ENCODE data around the gene TTYH1. TPM values are rescaled to one million over a fixed set of nuclear protein-coding genes. Genes with fewer than 3 reads are reported as not detected.
"Not testable (repeated sequence)": the region's sequence is repeated elsewhere in the genome, so short reads cannot be mapped to it uniquely, and the experiment has no call there.

Gene TTYH1
- total and polyA plus RNA-seq, 2 of the 4 experiments (the other 2 are of a cell fraction) = not detected

- WGBS, 2 experiments (ENCODE audit: extremely low coverage in 2 of 2, insufficient read length in 1 of 2) = 60% methylated on average over 1 of the region's 5 CpGs; no CpG with 5 or more reads in 1 of the 2 experiments
- H4K20me1 ChIP-seq (ENCODE audit: insufficient read depth, low read length); intact Hi-C loops (cut with micrococcal nuclease); H3K4me3 ChIP-seq (ENCODE audit: insufficient read depth, low read depth, low read length); H2AFZ ChIP-seq (replicated peaks; ENCODE audit: low read length, poor library complexity); in situ Hi-C loops (cut with MboI; ENCODE audit: low sequenced_read_pairs); H3K36me3 ChIP-seq (ENCODE audit: control insufficient read depth, insufficient read depth, low read length); H3K4me2 ChIP-seq (ENCODE audit: low read depth, low read length); H2AK5ac ChIP-seq (ENCODE audit: low read depth, low read length); H2AK9ac ChIP-seq (replicated peaks; ENCODE audit: low read depth, low read length, poor library complexity); H3K79me1 ChIP-seq (ENCODE audit: low read depth in 1 of 2, low read length in 2 of 2); H3K9me1 ChIP-seq (ENCODE audit: insufficient read depth, low read length); H3K4ac ChIP-seq (ENCODE audit: low read depth, low read length); H3K56ac ChIP-seq (ENCODE audit: extremely low read depth, insufficient read depth, low read length); H3K23ac ChIP-seq (ENCODE audit: low read depth, low read length); H4K91ac ChIP-seq (ENCODE audit: insufficient read depth, low read depth, low read length); dilution Hi-C loops (cut with HindIII; ENCODE audit: low sequenced_read_pairs, unreplicated experiment); H3K27me3 ChIP-seq (ENCODE audit: control insufficient read depth, insufficient read depth, low read length); H4K8ac ChIP-seq (ENCODE audit: low read depth in 2 of 2, low read length in 2 of 2); CTCF ChIA-PET; H4K5ac ChIP-seq (ENCODE audit: low read depth, low read length); POLR2A ChIA-PET (ENCODE audit: unreplicated experiment); DNase-seq; H2BK15ac ChIP-seq (ENCODE audit: low read depth, low read length); ATAC-seq (ENCODE audit: low read depth); H3K9ac ChIP-seq (ENCODE audit: low read depth, low read length); H3K27ac ChIP-seq (ENCODE audit: insufficient read depth, low read length); H2BK5ac ChIP-seq (ENCODE audit: low read depth, low read length, poor library complexity, severe bottlenecking); H2BK20ac ChIP-seq (ENCODE audit: low read depth, low read length); H2BK120ac ChIP-seq (ENCODE audit: low read depth, low read length); H3K14ac ChIP-seq (replicated peaks; ENCODE audit: low read depth, low read length); H3K18ac ChIP-seq (ENCODE audit: low read depth, low read length); BruUV-seq (replicated peaks); H3K4me1 ChIP-seq (ENCODE audit: control insufficient read depth, insufficient read depth, low read length): not testable (repeated sequence)
- H3K9me3 ChIP-seq (ENCODE audit: control insufficient read depth, insufficient read depth, low read length) = peaks cover 10% of the 10 kb centered on the region
These were observed 43.8 kb upstream of the TTYH1 start for GRCh38 chr19:54371453-54371852.

Measured in IMR-90 (cell line).